GM12865 (cell line): ENCODE results near the gene SORCS2.

Experiments used
- DNase-seq: peaks from one replicate; pipeline ENCODE4 v3.0.0; 2010; ENCODE audit warnings: low read depth
- H3K4me3 ChIP-seq: 2 replicates; pipeline ENCODE4 v1.5.1; 2011; ENCODE audit warnings: mild to moderate bottlenecking, low read depth, low read length, control low read depth
- CTCF ChIP-seq: IDR thresholded peaks from 2 replicates; pipeline ENCODE4 v1.5.1; 2011; ENCODE audit warnings: low read length, control low read depth, low read depth, inconsistent platforms; ENCODE audit not compliant: insufficient read depth; ENCODE audit errors: missing control alignments

The SORCS2 gene

GRCh38 chr4:7554905-7555304 is 362.6 kb downstream of the SORCS2 start:
- H3K4me3 ChIP-seq, result no peak overlapping the region
- DNase-seq, result no peak

GRCh38 chr4:7556558-7556957 is 364.2 kb downstream of the SORCS2 start:
- DNase-seq, result no peak
- no peak overlapping the region for H3K4me3 ChIP-seq
- TF ChIP-seq CTCF, result no peak

More at GRCh38 chr4:7554905-7555304, 362.6 kb downstream of the SORCS2 start:
- no peak for TF ChIP-seq CTCF

- TF ChIP-seq CTCF, result no peak
- no peak overlapping the region for H3K4me3 ChIP-seq
- DNase-seq, result no peak
Observed at GRCh38 chr4:7557456-7557855, 365.1 kb downstream of the SORCS2 start.

GRCh38 chr4:7558436-7558835 is 366.1 kb downstream of the SORCS2 start:
- no peak for TF ChIP-seq CTCF
- H3K4me3 ChIP-seq, result no peak overlapping the region
- DNase-seq, result no peak

- no peak for DNase-seq
- H3K4me3 ChIP-seq, result no peak overlapping the region
- TF ChIP-seq CTCF, result no peak
Observed at GRCh38 chr4:7559316-7559715, 367.0 kb downstream of the SORCS2 start.

- no peak overlapping the region for H3K4me3 ChIP-seq
- no peak for TF ChIP-seq CTCF
- DNase-seq, result no peak
Observed at GRCh38 chr4:7559741-7560395, 367.5 kb downstream of the SORCS2 start.

GRCh38 chr4:7561557-7561956 is 369.2 kb downstream of the SORCS2 start:
- no peak for DNase-seq
- H3K4me3 ChIP-seq, result no peak overlapping the region
- TF ChIP-seq CTCF, result no peak
